ENCODE data around the gene PIK3CD.
A peak's percentile ranks its signal among the peaks of the same experiment; 100 is the strongest.
"Not testable (repeated sequence)": the region's sequence is repeated elsewhere in the genome, so short reads cannot be mapped to it uniquely, and the experiment has no call there.

Gene PIK3CD

DNA sequence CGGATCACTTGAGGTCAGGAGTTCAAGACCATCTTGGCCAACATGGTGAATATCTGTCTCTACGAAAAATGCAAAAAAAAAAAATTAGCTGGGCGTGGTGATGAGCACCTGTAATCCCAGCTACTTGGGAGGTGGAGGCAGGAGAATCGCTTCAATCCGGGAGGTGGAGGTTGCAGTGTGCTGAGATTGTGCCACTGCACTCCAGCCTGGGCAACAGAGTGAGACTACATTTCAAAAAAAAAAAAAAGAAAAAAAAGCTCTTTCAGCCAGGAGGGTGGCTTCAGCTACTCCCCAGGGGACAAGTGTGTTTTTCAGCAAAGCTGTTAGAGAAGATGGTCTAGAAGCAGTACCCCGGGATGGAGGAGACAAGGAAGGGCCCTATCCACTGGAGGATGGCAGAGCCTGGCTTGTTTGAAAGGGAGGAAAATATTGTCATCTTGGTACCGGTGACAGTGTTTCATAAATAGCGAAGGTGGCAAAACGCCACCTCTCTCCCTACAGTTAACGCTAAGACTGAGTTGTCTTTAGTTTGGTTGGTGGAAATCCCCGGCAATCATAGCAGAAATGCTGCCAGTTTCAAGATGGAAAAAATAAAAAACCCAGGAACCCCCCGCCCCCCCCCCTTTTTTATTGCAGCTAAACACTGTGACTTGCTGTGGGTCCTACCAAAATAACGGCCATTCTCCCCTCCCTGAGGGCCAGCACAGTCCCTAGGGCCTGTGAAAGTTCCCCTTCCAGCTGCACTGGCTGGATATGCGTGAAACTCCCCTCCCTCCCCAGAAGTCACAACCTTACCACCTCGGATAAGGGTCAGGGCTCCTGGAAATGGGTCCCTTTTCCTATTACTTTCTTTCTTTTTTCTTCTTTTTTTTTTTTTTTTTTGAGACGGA, 3.5 kb downstream of the PIK3CD start:
- DNase-seq = no peak

DNA sequence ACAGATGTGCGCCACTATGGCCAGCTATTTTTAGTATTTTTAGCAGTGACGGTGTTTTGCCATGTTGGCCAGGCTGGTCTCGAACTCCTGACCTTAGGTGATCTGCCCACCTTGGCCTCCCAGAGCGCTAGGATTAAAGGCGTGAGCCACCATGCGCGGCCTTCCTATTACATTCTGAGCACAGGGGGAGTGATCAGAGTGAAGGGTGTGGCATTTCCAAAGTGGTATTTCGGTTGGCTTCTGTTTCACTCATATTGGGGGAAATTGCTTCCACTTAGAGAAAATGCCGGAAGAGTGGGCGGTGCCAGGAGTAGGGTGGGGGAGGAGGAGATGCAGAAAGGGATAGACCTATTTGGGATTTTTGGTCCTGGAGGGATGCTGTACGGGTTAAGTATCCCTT, 4.3 kb downstream of the PIK3CD start:
- no peak for DNase-seq

DNA sequence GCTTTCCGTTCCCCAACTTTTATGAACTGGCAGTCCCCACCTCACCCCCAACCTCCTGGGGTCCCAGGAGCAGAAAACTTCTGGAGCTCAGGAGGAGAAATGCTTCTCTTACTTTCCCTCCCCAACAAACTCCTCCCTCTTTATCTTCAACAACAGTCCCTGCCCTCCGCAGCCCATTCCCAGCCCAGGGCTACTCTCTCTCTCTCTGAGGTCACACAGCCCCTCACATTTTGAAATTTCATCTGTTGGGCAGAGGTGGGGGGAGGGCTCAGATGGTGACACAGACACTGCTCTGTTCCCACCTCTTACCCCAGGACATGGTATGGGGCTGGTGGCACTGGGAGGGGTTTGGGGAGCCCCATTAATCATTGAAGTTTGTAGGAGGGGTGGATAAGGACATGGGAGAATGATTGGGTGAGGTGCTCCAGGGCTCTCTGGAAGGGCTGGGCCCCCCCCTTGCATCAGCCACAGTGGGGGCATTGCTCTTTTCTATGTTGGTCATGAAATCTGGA, 6.0 kb downstream of the PIK3CD start:
- DNase-seq = no peak

DNA sequence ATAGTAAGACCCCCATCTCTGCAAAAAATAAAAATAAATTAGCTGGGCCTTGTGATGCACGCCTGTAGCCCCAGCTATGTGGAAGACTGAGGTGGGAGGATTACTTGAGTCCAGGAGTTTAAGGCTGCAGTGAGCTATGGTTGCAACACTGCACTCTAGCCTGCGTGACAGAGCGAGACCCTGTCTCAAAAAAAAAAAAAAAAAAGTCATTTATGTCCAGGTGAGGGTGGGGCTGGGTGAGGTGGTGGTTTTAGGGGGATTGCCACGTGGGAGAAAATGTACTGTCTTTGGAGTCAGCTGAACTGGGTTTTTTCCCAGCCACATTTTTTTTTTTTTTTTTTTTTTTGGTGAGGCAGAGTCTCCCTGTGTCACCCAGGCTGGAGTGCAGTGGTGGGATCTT, 6.7 kb downstream of the PIK3CD start:
- no peak for DNase-seq

DNA sequence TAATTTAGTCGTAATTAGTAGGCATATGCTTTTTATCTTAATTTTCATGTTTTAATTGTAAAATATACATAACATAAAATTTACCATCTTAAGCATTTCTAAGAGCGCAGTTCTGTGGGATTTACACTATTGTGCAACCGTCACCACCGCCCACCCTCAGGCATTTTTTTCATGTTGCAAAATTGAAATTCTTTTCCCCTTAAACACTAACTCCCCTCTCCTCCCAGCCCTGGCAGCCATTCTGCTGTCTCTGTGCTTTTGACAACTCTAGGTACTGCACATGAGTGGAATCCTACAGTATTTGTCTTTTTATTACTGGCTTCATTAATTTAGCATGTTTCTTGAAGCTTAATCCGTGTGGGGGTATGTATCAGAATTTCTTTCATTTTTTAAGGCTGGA, 7.8 kb downstream of the PIK3CD start:
- peak; percentile 67 for DNase-seq

DNA sequence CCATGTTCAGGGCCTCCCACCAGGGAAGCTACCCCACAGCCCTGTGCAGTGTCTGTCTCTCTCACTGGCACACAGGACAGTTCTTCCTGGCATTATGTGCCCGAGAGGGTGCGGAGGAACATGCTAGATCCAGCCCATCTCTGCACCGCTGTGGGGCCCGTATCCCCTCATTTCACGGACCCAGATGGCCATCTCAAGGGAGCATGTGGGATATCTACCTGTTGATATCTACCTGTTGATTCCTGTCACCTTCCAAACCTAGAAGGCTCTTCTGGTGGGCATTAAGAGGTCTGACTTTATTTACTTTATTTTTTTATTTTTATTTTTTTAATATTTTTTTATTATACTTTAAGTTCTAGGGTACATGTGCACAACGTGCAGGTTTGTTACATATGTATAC, 11.7 kb downstream of the PIK3CD start:
- no peak for DNase-seq

DNA sequence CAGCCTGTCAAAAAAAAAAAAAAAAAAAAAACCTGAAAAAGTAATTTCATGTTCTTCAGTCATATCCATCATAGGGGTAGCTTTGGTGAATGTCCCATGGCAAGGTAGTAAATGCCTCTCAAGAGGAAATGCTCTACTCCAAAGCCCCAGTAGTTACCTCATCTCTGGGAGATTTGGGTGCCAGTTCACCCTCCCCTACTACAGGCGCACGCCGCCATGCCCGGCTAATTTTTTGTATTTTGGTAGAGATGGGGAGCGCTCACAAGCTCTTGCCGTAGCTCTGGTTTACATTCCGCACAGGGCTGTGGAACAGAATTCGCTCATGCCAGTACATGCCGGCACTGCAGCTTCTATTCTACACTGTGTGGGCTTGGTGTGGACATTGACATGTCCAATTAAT, 13.7 kb downstream of the PIK3CD start:
- no peak for DNase-seq

DNA sequence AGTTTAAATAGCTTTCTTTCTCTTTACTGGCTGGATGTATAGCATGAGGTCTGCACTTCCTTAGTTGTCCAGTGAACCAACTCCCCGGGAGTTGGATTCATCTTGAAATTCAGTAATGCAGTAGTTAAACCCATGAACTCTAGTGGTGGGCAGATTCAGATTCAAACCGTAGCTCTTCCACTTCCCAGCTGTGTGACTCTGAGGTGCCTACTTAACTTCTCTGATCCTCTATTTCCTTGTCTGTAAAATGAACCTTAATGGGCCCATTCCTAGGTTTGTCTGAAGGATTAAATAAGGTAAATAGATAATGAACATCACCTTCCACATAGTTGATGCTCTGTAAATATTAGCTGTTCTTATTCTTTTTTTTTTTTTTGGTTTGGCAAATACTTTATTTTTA, 16.5 kb downstream of the PIK3CD start:
- no peak for DNase-seq

DNA sequence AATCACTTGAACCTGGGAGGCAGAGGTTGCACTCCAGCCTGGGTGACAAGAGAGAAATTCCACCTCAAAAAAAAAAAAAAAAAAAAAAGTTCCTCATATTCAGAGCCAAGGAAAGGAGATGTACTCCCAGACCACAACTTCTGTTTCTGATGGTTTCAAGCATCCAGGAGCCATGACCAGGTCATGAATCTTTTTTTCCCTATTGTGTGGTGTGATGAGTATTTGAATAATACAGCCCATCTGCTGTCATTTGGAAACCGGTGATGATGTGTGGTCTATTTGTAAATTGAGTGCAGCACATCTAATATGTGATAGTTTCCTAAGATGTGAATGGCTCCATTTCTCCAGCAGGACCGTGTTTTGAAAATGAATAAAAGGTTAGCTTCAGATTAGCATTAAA, 18.6 kb downstream of the PIK3CD start:
- DNase-seq = no peak

DNA sequence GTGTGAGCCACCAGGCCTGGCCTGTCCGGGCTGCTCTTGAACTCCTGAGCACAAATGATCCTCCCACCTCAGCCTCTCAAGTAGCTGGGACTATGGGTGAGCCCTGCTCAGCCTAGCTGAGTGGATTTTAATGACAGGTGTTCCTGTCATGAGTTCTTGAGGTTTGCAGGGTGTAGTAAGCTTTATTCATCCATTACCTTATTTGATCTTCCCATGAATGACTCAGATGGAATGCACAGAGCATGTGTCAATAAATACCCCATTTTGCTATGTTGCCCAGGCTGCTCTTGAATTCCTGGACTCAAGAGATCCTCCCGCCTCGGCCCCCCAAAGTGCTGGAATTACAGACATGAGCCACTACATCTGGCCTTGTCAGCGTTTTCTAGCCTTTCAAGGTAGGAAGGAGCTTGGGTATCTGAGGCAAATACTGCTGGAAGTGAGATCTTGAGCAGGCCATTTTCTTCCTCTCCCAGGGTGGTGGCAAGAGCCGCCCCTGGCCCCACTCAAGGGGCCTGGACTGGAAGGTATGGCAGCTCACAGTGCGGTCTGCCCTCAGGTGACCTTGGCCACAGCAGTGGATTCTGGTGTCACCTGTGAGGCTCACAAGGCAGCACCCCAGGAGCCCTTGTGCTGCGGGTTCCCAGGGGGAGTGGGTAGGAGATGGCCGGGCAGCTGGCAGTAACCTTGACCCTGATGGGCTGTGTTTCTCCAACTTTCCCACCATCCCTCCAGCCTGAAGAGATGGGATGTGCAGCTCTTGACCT, 20.0 kb downstream of the PIK3CD start:
- peak; percentile 77 for DNase-seq

DNA sequence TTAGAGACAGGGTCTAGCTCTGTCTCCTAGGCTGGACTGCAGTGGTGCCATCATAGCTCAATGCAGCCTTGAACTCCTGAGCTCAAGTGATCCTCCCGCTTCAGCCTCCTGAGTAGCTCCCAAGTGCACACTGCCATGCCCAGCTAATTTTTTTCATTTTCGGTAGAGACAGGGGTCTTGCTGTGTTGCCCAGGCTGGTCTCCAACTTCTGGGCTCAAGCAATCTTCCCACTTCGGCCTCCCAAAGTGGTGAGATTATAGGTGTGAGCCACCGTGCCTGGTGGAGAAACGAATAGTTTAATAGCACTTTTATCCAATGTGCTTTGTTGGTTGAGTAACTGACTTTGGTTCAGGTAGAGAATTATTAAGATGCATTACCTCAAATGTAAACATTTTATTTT, 20.9 kb downstream of the PIK3CD start:
- no peak for DNase-seq

DNA sequence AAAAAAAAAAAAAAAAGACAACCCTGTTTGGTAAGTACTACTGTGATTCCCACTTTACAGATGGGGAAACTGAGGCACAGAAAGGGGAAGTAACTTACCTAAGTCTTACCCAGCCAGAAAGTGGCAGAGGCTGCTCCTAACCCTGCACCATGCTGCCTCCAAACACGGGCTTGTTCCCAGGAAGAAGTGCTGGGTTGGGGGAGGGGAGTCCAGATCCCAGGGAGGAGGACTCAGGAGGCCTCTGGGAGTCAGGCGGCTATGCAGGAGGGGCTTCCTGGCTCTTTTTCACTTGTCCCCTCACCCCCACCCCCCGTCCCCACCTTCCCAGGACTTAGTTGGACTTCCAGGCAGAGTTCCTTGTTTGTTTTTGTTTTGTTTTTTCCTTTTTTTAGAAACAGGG, 23.9 kb downstream of the PIK3CD start:
- no peak for DNase-seq

DNA sequence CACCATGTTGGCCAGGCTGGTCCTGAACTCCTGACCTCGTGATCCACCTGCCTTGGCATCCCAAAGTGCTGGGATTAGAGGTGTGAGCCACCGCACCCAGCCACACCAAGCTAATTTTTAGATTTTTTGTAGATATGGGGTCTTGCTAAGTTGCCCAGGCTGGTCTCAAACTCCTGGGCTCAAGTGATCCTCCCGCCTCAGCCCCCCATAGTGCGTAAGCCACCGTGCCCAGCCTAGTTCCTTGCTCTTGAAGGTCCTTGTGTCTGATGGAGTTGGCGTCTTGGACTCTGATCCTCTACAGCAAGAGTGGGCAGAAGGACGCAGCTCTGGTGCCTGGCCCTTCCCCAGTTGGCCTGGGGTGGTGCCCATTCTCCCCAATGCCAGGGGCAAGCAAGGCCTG, 24.6 kb downstream of the PIK3CD start:
- not testable (repeated sequence) for DNase-seq

DNA sequence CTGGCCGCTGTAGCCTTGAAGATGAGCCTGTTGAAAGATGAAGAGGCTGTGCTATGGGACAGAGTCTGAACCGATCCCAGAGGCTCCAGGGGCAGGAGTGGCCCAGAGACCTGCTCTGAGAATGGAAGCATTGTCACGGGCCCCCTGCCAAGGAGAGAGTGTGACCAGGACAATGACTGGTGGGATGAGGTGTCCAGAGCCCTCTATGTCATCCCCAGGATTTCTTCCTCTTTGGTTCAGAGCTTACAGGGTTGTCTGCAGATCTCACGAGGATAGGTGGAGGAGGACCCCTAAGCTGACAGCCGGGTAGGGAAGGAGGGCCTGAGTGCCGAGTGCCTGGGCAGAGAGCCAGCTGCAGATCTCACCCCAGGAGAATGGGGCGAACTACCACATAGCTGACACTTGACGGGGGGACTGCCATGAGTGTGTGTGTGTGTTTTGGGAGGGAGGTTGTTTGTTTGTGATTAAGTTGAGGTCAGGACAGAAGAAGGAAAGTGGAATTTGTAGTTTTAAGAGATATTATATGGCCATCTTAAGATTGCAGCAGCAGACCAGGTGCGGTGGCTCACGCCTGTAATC, 25.4 kb downstream of the PIK3CD start:
- DNase-seq = no peak

DNA sequence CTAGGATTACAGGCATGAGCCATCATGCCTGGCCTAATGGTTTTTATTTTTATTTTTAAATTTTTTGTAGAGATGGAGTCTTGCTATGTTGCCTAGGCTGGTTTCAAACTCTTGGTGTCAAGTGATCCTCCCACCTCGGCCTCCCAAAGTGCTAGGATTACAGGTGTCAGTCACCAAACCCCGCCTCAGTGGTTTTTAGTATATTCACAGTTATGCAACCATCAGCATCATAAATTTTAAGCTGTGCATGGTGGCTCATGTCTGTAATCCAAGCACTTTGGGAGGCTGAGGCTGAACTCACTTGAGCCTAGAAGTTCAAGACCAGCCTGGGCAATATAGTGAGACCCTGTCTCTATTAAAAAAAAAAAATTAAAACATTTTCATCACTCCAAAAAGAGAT, 28.6 kb downstream of the PIK3CD start:
- no peak for DNase-seq

DNA sequence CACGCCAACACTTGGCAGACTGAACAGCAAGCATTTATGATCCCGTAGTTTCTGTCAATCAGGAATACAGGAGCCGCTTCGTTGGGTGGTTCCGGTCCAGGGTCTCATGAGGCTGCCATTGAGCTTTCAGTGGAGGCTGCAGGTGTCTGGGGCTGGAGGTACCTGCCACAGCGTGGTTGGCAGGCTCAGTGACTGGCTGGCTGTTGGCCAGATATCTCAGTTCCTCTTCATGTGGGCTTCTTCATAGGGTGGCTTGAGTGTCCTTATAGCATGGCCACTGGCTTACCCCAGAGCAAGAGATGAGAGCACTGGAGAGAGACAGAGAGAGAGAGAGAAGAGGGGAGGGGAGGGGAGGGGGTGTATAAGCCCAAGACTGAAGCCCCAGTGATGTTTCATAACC, 29.3 kb downstream of the PIK3CD start:
- no peak for DNase-seq

DNA sequence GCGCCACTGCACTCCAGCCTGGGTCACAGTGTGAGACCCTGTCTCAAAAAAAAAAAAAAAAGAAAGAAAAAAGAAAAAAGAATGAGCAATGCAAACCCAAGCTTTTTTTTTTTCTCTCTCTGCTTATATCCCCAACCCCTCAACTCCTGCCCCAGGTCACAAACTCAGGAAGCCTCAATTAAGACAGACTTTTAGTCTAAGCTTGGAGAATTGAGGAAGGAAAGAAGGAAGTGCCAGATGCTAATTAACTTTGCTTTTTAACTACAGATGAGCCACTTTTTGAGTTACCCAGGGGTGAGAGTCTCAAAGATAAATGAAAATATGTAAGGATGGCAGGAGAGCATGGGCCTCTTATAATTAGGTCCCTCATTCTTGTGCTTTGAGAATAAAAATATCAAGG, 33.3 kb downstream of the PIK3CD start:
- DNase-seq = no peak

DNA sequence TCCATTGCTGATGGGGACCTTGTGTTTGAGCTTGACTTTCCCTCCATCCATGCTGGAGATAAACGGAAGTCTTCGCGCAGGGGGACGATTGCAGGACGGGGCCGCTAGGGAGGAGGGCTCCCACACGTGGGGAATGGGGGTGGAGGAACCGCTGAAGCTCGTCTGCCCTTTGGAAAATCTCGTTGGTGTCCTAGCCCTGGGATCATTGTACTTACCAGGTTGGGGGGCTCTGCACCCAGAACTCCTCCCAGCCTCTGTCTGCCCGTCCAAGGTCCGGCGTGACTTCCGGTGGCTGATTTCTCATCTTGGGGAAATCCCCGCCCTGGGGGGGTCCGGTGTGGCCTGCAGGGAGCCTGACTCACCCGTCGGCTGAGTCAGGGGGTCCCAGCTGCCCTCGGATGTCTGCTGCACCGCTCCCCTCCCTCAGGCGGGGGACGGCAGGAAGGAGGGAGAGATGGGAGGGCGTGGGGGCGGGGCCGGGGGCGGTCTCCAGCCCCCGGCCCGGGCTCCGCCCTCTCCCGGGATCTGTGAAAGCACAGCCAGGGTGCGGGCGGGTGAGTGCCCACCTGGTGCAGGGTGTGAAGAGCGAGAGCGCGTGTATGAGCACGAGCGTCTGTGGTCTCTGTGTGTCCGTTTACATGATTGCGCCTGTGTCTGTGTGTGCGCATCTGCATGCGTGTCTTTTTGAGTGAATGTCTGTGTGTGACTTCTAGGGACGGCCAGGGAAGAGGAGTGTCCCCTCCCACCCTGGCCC, 35.8 kb downstream of the PIK3CD start:
- peak; percentile 89 for DNase-seq

DNA sequence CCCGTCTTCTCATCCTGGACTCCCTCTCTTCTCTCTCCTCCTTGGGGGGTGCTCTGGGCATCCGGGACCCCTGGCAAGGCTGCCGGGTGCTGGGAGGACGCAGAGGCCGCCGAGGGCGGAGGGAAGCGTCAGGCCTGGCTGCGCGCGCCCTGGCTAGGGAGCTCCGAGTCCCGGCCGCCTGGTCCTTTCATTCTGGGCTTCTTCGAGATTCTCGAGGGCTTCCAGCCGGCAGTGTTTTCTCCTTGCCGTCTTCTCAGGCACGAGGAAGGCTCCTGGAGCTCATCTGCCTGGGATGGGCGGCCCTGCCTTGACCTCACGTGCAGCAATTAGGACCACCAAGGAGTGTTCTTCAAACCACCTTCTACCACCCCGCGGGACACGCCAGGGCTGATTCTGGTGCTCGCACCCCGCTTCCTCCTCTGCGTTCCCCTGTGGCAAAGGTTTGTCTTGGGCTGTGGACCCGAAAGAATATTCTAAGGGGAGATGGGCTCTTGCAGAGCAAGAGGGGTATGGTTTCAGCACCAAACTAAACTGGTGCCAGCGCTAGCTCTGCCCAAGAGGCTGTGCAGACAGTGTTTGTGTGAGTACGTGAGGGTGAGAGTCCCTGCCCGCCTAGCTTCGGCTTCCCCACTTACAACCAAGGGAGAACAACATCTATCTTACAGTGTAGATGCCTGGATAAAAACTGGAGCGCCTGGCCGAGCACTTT, 36.5 kb downstream of the PIK3CD start:
- DNase-seq = peak; percentile 32

DNA sequence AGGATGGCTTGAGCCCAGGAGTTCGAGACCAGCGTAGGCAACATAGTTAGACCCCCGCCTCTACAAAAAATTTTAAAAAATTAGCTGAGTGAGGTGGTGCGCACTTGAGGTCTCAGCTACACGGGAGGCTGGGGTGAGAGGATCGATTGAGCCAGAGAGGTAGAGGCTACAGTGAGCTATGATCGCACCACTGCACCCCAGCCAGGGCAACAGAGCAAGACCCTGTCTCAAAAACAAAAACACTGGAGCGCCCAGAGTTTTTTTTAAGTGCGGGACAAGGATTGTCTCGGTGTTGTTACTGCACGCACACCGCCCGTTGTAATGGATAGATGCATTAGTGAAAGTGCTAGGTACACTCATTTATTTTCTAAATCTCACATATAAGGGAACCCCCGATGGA, 37.1 kb downstream of the PIK3CD start:
- DNase-seq = no peak

DNA sequence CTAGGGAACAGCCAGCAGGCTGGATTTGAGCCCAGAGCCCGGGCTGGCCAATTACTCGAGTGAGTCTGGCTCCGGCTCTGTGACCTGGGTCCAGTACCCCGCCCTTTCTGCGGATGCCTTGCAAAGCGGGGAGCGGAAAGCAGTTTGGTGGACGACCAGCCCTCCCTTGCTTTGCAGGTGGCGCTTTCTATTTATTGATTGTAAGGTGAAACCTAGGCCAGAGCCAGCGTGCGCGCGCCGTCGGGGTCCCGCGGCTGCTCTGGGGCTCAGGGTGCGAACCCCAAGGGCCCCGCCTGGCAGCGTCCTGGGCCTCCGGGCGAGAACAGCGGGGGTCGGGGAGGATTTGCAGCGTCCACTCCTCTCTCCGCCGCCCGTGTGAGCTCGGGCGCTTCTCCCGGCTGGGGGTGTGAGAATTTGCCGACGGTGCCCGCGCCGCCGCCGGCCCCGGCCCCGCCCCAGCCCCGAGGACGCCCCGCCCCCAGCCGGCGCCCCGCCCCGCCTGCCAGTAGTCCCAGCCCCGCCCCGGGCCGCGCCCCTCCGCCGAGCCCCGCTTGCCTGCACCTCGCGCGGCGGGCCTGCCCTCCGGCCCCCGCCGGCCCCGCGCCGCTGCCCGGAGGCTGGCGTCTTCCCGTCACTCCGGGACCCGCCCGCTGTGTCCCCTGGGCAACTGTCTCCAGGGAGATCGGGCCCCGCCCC, 37.6 kb downstream of the PIK3CD start:
- peak; percentile 71 for DNase-seq

Data from fibroblast of skin of back (primary cell).